CD4-positive, alpha-beta T cell treated with Interleukin-12 subunit alpha and Interleukin-12 subunit beta, for 1 hour (primary cell): ENCODE results near the gene PSAP.
A peak's percentile ranks its signal among the peaks of the same experiment; 100 is the strongest.

Experiments used
- DNase-seq: peaks from one replicate; pipeline ENCODE4 v3.0.0-alpha.2; 2020

The PSAP gene

GRCh38 chr10:71824333-71824732 is 26.7 kb downstream of the PSAP start:
- DNase-seq = no peak

- no peak for DNase-seq
Measured at GRCh38 chr10:71823356-71823755, 27.7 kb downstream of the PSAP start.

- no peak for DNase-seq
Measured at GRCh38 chr10:71821909-71822763, 28.9 kb downstream of the PSAP start.

- DNase-seq = no peak
Measured at GRCh38 chr10:71820966-71821365, 30.1 kb downstream of the PSAP start.

- DNase-seq = no peak
Measured at GRCh38 chr10:71819985-71820384, 31.1 kb downstream of the PSAP start.

- DNase-seq = no peak
Measured at GRCh38 chr10:71819441-71819861, 31.6 kb downstream of the PSAP start.

GRCh38 chr10:71818674-71819260 is 32.3 kb downstream of the PSAP start:
- DNase-seq = no peak

GRCh38 chr10:71817831-71818655 is 33.0 kb downstream of the PSAP start:
- no peak for DNase-seq

GRCh38 chr10:71816936-71817618 is 34.0 kb downstream of the PSAP start:
- no peak for DNase-seq

- no peak for DNase-seq
Measured at GRCh38 chr10:71816421-71816851, 34.6 kb downstream of the PSAP start.

GRCh38 chr10:71815515-71816130 is 35.4 kb downstream of the PSAP start:
- DNase-seq = no peak

- no peak for DNase-seq
Measured at GRCh38 chr10:71814922-71815411, 36.1 kb downstream of the PSAP start.

GRCh38 chr10:71812913-71813590 is 38.0 kb downstream of the PSAP start:
- no peak for DNase-seq

- DNase-seq = peak; percentile 80
Measured at GRCh38 chr10:71812016-71812912, 38.8 kb downstream of the PSAP start.

- no peak for DNase-seq
Measured at GRCh38 chr10:71811351-71811750, 39.7 kb downstream of the PSAP start.

GRCh38 chr10:71810048-71810750 is 40.9 kb downstream of the PSAP start:
- no peak for DNase-seq

GRCh38 chr10:71809628-71810027 is 41.4 kb downstream of the PSAP start:
- no peak for DNase-seq

- no peak for DNase-seq
Measured at GRCh38 chr10:71807557-71808510, 43.2 kb downstream of the PSAP start.
